WTC11 (cell line): ENCODE measurements around the gene KCTD21. TPM values are rescaled to one million over a fixed set of nuclear protein-coding genes. Genes with fewer than 3 reads are reported as not detected.

Experiments
- ATAC-seq: fragments of 200-7000 bp; cut with Tn5 transposase; 2 replicates; pipeline ENCODE4 v1.10.0; 2021; ENCODE audit warnings: mild to moderate bottlenecking, moderate library complexity
- CTCF ChIA-PET: fragments of 300-600 bp; sonication (Branson Sonifier 250); formaldehyde crosslinking; loops from one replicate; lab custom pipeline; 2021; ENCODE audit warnings: antibody characterized with exemption; lab: Charles Lee
- POLR2A ChIA-PET: fragments of 350-600 bp; sonication (Branson Sonifier 250); formaldehyde crosslinking; loops from one replicate; lab custom pipeline; 2021; ENCODE audit warnings: antibody characterized with exemption; lab: Charles Lee
- DNase-seq: peaks from one replicate; pipeline ENCODE4 v3.0.0; 2021; ENCODE audit warnings: low spot score
- H3K27ac Mint-ChIP-seq: 2 replicates; pipeline ENCODE4 v1.8.0; 2021; ENCODE audit warnings: mixed read lengths
- H3K27me3 Mint-ChIP-seq: 2 replicates; pipeline ENCODE4 v1.8.0; 2021; ENCODE audit warnings: low read depth, mild to moderate bottlenecking, moderate library complexity, mixed read lengths
- H3K36me3 Mint-ChIP-seq: 2 replicates; pipeline ENCODE4 v1.8.0; 2021; ENCODE audit warnings: mixed read lengths
- H3K4me1 Mint-ChIP-seq: 2 replicates; pipeline ENCODE4 v1.8.0; 2022; ENCODE audit warnings: mixed read lengths
- H3K4me3 Mint-ChIP-seq: 2 replicates; pipeline ENCODE4 v1.8.0; 2021; ENCODE audit warnings: mild to moderate bottlenecking, moderate library complexity, mixed read lengths
- H3K9me3 Mint-ChIP-seq: 2 replicates; pipeline ENCODE4 v1.8.0; 2021; ENCODE audit warnings: mixed read lengths
- AR ChIP-seq: fragments of 250-450 bp; sonication (Bioruptor Pico); IDR thresholded peaks from 2 replicates; pipeline ENCODE4 v1.9.0; 2021; ENCODE audit warnings: mild to moderate bottlenecking
- CBFB ChIP-seq: sonication (generic); formaldehyde crosslinking; IDR thresholded peaks from 2 replicates; pipeline ENCODE4 v1.8.1; 2022; ENCODE audit warnings: mild to moderate bottlenecking, low read depth, missing genetic modification reagents
- CREM ChIP-seq: sonication (generic); formaldehyde crosslinking; IDR thresholded peaks from 2 replicates; pipeline ENCODE4 v1.8.1; 2022; ENCODE audit warnings: mild to moderate bottlenecking, missing genetic modification reagents, moderate library complexity
- ESRRA ChIP-seq: sonication (generic); formaldehyde crosslinking; IDR thresholded peaks from 2 replicates; pipeline ENCODE4 v1.8.1; 2022; ENCODE audit warnings: mild to moderate bottlenecking, missing genetic modification reagents, borderline replicate concordance
- ETV6 ChIP-seq: sonication (generic); formaldehyde crosslinking; IDR thresholded peaks from 2 replicates; pipeline ENCODE4 v1.8.1; 2022; ENCODE audit warnings: mild to moderate bottlenecking, missing genetic modification reagents
- FOXK1 ChIP-seq: sonication (generic); formaldehyde crosslinking; IDR thresholded peaks from 2 replicates; pipeline ENCODE4 v1.8.0; 2022; ENCODE audit warnings: mild to moderate bottlenecking, moderate library complexity, missing genetic modification reagents
- FOXP4 ChIP-seq: sonication (generic); formaldehyde crosslinking; IDR thresholded peaks from 2 replicates; pipeline ENCODE4 v1.8.0; 2022; ENCODE audit warnings: mild to moderate bottlenecking, missing genetic modification reagents
- GRHL2 ChIP-seq: fragments of 250-450 bp; sonication (Bioruptor Pico); IDR thresholded peaks from 2 replicates; pipeline ENCODE4 v1.8.0; 2022; ENCODE audit warnings: mild to moderate bottlenecking, moderate library complexity; ENCODE audit not compliant: insufficient replicate concordance, severe bottlenecking
- HMGXB4 ChIP-seq: sonication (generic); formaldehyde crosslinking; IDR thresholded peaks from 2 replicates; pipeline ENCODE4 v1.8.1; 2023; ENCODE audit warnings: mild to moderate bottlenecking, moderate library complexity, missing genetic modification reagents
- MYBL2 ChIP-seq: sonication (generic); formaldehyde crosslinking; IDR thresholded peaks from 2 replicates; pipeline ENCODE4 v1.8.1; 2023; ENCODE audit warnings: mild to moderate bottlenecking, moderate library complexity, missing genetic modification reagents
- PRRX2 ChIP-seq: fragments of 250-450 bp; sonication (Bioruptor Pico); IDR thresholded peaks from 2 replicates; pipeline ENCODE4 v1.8.0; 2021; ENCODE audit warnings: mild to moderate bottlenecking
- SMAD4 ChIP-seq: sonication (generic); formaldehyde crosslinking; IDR thresholded peaks from 2 replicates; pipeline ENCODE4 v1.8.0; 2022; ENCODE audit warnings: mild to moderate bottlenecking, missing genetic modification reagents
- SP1 ChIP-seq: sonication (generic); formaldehyde crosslinking; conservative IDR thresholded peaks from 2 replicates; pipeline ENCODE4 v1.8.1; 2022; ENCODE audit warnings: missing genetic modification reagents
- USF2 ChIP-seq: sonication (generic); formaldehyde crosslinking; IDR thresholded peaks from 2 replicates; pipeline ENCODE4 v1.8.1; 2023; ENCODE audit warnings: mild to moderate bottlenecking, missing genetic modification reagents, moderate library complexity
- ZNF121 ChIP-seq: sonication (generic); formaldehyde crosslinking; IDR thresholded peaks from 2 replicates; pipeline ENCODE4 v1.8.0; 2023; ENCODE audit warnings: missing genetic modification reagents
- ZNF512 ChIP-seq: sonication (generic); formaldehyde crosslinking; IDR thresholded peaks from 2 replicates; pipeline ENCODE4 v1.8.1; 2022; ENCODE audit warnings: missing genetic modification reagents, borderline replicate concordance
- total RNA-seq: library from RNA; stranded (reverse); gene quantifications from 3 replicates; pipeline ENCODE4 v1.2.3, GENCODE V29; 2021
- TF ChIP-seq, protein P1 (sequence below): sonication (generic); formaldehyde crosslinking; IDR thresholded peaks from 2 replicates; pipeline ENCODE4 v1.8.1; 2022; ENCODE audit warnings: low read depth, mild to moderate bottlenecking, moderate library complexity, missing genetic modification reagents, borderline replicate concordance
- TF ChIP-seq, protein P2 (sequence below): sonication (generic); formaldehyde crosslinking; IDR thresholded peaks from 2 replicates; pipeline ENCODE4 v1.8.1; 2022; ENCODE audit warnings: low read depth, missing genetic modification reagents, borderline replicate concordance
- TF ChIP-seq, protein P3 (sequence below): sonication (generic); formaldehyde crosslinking; conservative IDR thresholded peaks from 2 replicates; pipeline ENCODE4 v1.8.1; 2023; ENCODE audit warnings: mild to moderate bottlenecking, low read depth, missing genetic modification reagents, moderate library complexity

KCTD21 gene
- total RNA-seq, 1 experiment from 2014 or later: 2.8 TPM

GRCh38 chr11:78201096-78201818 is 12.8 kb upstream of the KCTD21 start:
- no peak overlapping the region for H3K4me3 Mint-ChIP-seq
- ChIA-PET POLR2A (no interaction called here), CTCF (no interaction called here)
- no peak for DNase-seq
- H3K27me3 Mint-ChIP-seq: no peaks in the 10 kb centered on the region
- peaks cover 5% of the 10 kb centered on the region for H3K4me1 Mint-ChIP-seq
- peaks cover 3% of the 10 kb centered on the region; the same call in 1 of the 2 replicates for H3K36me3 Mint-ChIP-seq
- no peak overlapping the region for H3K27ac Mint-ChIP-seq
- ATAC-seq: no peak
- no peak for TF ChIP-seq PRRX2 (CRISPR knock-in tag)
- TF ChIP-seq, protein P1, sequence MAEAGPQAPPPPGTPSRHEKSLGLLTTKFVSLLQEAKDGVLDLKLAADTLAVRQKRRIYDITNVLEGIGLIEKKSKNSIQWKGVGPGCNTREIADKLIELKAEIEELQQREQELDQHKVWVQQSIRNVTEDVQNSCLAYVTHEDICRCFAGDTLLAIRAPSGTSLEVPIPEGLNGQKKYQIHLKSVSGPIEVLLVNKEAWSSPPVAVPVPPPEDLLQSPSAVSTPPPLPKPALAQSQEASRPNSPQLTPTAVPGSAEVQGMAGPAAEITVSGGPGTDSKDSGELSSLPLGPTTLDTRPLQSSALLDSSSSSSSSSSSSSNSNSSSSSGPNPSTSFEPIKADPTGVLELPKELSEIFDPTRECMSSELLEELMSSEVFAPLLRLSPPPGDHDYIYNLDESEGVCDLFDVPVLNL: no peak
- TF ChIP-seq GRHL2 (CRISPR knock-in tag): no peak
- no peak for TF ChIP-seq USF2 (CRISPR knock-in tag)
- TF ChIP-seq, protein P2, sequence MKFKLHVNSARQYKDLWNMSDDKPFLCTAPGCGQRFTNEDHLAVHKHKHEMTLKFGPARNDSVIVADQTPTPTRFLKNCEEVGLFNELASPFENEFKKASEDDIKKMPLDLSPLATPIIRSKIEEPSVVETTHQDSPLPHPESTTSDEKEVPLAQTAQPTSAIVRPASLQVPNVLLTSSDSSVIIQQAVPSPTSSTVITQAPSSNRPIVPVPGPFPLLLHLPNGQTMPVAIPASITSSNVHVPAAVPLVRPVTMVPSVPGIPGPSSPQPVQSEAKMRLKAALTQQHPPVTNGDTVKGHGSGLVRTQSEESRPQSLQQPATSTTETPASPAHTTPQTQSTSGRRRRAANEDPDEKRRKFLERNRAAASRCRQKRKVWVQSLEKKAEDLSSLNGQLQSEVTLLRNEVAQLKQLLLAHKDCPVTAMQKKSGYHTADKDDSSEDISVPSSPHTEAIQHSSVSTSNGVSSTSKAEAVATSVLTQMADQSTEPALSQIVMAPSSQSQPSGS (CRISPR knock-in tag): no peak
- no peak for TF ChIP-seq ETV6 (CRISPR knock-in tag)
- TF ChIP-seq SMAD4 (CRISPR knock-in tag): no peak
- TF ChIP-seq, protein P3, sequence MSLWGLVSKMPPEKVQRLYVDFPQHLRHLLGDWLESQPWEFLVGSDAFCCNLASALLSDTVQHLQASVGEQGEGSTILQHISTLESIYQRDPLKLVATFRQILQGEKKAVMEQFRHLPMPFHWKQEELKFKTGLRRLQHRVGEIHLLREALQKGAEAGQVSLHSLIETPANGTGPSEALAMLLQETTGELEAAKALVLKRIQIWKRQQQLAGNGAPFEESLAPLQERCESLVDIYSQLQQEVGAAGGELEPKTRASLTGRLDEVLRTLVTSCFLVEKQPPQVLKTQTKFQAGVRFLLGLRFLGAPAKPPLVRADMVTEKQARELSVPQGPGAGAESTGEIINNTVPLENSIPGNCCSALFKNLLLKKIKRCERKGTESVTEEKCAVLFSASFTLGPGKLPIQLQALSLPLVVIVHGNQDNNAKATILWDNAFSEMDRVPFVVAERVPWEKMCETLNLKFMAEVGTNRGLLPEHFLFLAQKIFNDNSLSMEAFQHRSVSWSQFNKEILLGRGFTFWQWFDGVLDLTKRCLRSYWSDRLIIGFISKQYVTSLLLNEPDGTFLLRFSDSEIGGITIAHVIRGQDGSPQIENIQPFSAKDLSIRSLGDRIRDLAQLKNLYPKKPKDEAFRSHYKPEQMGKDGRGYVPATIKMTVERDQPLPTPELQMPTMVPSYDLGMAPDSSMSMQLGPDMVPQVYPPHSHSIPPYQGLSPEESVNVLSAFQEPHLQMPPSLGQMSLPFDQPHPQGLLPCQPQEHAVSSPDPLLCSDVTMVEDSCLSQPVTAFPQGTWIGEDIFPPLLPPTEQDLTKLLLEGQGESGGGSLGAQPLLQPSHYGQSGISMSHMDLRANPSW (CRISPR knock-in tag): no peak
- TF ChIP-seq FOXK1 (CRISPR knock-in tag): no peak
- TF ChIP-seq HMGXB4: no peak
- TF ChIP-seq MYBL2 (CRISPR knock-in tag): no peak
- no peak for TF ChIP-seq ESRRA (CRISPR knock-in tag)
- no peak for TF ChIP-seq FOXP4 (CRISPR knock-in tag)
- H3K9me3 Mint-ChIP-seq: no peaks in the 10 kb centered on the region

DNA sequence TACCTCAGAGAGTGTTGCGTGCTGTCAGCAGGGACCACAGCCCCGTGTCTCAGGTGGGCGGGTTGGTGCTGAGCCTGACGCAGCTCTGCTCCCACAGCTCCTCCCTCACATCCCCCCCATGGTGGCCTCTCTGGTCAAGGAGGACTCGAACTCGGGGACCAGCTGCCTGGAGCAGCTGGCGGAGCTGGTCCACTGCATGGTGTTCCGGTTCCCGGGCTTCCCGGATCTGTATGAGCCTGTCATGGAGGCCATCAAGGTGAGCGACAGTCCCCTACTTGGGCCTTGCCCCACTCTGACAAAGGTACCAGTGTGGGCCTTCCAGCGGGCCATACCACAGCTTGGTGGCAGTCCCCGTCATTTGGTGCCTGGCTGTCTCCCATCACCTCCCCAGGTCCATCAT is 12.1 kb upstream of the KCTD21 start:
- ATAC-seq: no peak
- no peaks in the 10 kb centered on the region for H3K27me3 Mint-ChIP-seq
- H3K4me3 Mint-ChIP-seq: no peak overlapping the region
- POLR2A ChIA-PET: no interaction called here
- peaks cover 3% of the 10 kb centered on the region; the same call in 1 of the 2 replicates for H3K36me3 Mint-ChIP-seq
- no peaks in the 10 kb centered on the region for H3K9me3 Mint-ChIP-seq
- no peak for DNase-seq
- CTCF ChIA-PET: no interaction called here
- H3K4me1 Mint-ChIP-seq: peaks cover 5% of the 10 kb centered on the region
- no peak overlapping the region for H3K27ac Mint-ChIP-seq
- TF ChIP-seq CBFB (CRISPR knock-in tag) (no peak), SP1 (CRISPR knock-in tag) (no peak), MYBL2 (CRISPR knock-in tag) (no peak), ZNF121 (CRISPR knock-in tag) (no peak), CREM (CRISPR knock-in tag) (no peak), AR (no peak), ZNF512 (CRISPR knock-in tag) (no peak)
